ENCODE measurements around the gene C19orf25.

Gene C19orf25

GRCh38 chr19:1435378-1435989, 43.5 kb downstream of the C19orf25 start:
- H3K4me1 Mint-ChIP-seq (ENCODE audit: low read depth) = peaks cover 17% of the 10 kb centered on the region
- H3K27me3 Mint-ChIP-seq = no peaks in the 10 kb centered on the region
- peaks cover 67% of the 10 kb centered on the region for H3K36me3 Mint-ChIP-seq (ENCODE audit: low read depth)
- no peak for DNase-seq
- H3K27ac Mint-ChIP-seq = no peak overlapping the region
- no peaks in the 10 kb centered on the region for H3K9me3 Mint-ChIP-seq
- no peak overlapping the region for H3K4me3 Mint-ChIP-seq

DNA sequence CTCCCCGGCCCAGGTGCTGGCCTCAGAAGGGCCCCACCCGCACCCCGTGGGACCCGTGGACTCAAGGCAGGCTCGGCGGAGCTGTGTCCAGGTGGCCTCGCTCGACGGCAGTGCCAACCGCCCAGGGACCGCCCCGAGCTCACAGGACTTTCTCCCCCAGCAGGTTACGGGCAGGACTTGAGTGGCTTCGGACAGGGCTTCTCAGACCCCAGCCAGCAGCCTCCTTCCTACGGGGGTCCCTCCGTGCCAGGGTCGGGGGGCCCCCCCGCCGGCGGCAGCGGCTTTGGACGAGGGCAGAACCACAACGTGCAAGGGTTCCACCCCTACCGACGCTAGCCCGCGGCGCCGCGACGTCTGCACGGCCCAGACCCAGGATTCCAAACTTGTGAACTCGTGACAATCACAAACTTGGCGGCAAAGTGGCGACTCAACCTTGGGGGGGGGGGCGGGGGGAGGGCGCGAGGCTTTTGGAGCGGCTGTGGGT, 44.4 kb downstream of the C19orf25 start:
- H3K27ac Mint-ChIP-seq = no peak overlapping the region
- H3K4me1 Mint-ChIP-seq (ENCODE audit: low read depth) = peaks cover 8% of the 10 kb centered on the region
- peaks cover 66% of the 10 kb centered on the region for H3K36me3 Mint-ChIP-seq (ENCODE audit: low read depth)
- no peak overlapping the region for H3K4me3 Mint-ChIP-seq
- H3K27me3 Mint-ChIP-seq = no peaks in the 10 kb centered on the region
- H3K9me3 Mint-ChIP-seq = no peaks in the 10 kb centered on the region
- DNase-seq = no peak

DNA sequence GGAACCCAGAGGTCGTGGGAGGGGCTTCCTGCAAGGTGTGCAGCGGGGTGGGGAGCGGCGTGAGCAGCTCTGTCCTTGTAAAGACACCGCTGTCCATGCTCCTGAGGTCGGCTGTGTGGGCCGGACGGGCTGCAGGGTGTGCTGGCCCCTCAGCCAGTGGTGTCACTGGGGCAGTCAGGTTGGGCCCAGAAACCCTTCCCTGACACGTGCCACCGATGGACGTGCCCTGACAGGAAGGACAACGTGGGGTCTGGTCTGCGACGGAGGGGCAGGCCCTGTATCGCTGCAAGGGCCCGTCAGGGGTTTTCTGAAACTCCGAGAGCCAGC, 45.0 kb downstream of the C19orf25 start:
- H3K4me3 Mint-ChIP-seq = no peak overlapping the region
- no peak overlapping the region for H3K27ac Mint-ChIP-seq
- no peaks in the 10 kb centered on the region for H3K9me3 Mint-ChIP-seq
- DNase-seq = no peak
- peaks cover 7% of the 10 kb centered on the region for H3K4me1 Mint-ChIP-seq (ENCODE audit: low read depth)
- peaks cover 63% of the 10 kb centered on the region for H3K36me3 Mint-ChIP-seq (ENCODE audit: low read depth)
- no peaks in the 10 kb centered on the region for H3K27me3 Mint-ChIP-seq

- Mint-ChIP-seq H3K36me3 (ENCODE audit: low read depth) (peaks cover 62% of the 10 kb centered on the region), H3K4me1 (ENCODE audit: low read depth) (peaks cover 7% of the 10 kb centered on the region), H3K27ac (peak overlapping the region; percentile 11), H3K9me3 (no peaks in the 10 kb centered on the region), H3K27me3 (no peaks in the 10 kb centered on the region), H3K4me3 (no peak overlapping the region)
- no peak for DNase-seq
Measured at GRCh38 chr19:1433119-1434039, 45.6 kb downstream of the C19orf25 start.

GRCh38 chr19:1432507-1432887, 46.5 kb downstream of the C19orf25 start:
- DNase-seq = no peak
- H3K4me1 Mint-ChIP-seq (ENCODE audit: low read depth) = peaks cover under 1% of the 10 kb centered on the region
- H3K27ac Mint-ChIP-seq = no peak overlapping the region
- no peaks in the 10 kb centered on the region for H3K27me3 Mint-ChIP-seq
- H3K36me3 Mint-ChIP-seq (ENCODE audit: low read depth) = peaks cover 66% of the 10 kb centered on the region
- no peaks in the 10 kb centered on the region for H3K9me3 Mint-ChIP-seq
- no peak overlapping the region for H3K4me3 Mint-ChIP-seq

DNA sequence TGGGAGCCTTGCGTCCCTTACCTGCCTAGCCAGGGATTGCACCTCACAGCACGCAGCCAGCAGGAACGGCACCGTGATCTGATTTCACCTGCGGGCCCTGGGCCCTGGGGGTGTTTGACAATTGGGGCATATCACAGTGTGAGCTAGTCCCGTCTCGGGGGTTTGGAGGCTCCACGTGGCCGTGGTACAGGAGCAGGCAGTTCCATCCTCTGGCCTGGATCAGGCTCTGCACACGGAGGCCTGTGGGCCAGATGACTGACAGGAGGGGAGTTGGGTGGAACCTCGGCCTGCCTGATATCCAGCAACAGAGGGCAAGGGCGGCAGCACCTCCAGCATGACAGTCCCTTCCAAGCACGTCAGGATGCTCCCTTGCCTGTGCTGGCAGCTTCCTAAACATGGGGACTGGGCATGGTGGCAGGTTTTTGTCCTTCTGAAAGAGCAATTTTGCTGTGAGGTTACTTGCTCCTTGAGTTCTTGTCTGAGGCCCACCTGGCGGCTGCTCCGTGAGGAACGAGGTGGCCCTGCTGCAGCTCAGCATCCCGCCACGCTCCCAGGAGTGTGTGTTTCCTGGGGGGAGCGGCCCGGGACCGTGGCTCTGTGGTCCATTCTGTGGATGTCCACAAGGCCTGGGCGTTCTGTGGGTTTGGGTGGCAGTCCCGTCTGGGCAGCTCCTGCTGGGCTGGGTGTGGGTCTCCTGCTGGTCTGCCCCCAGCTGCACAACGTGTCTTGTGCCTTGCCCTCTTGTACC, 47.1 kb downstream of the C19orf25 start:
- peak overlapping the region; percentile 69 for H3K27ac Mint-ChIP-seq

GRCh38 chr19:1430246-1430645, 48.8 kb downstream of the C19orf25 start:
- H3K27ac Mint-ChIP-seq = no peak overlapping the region
- no peaks in the 10 kb centered on the region for H3K4me1 Mint-ChIP-seq (ENCODE audit: low read depth)
- DNase-seq = no peak
- H3K27me3 Mint-ChIP-seq = no peaks in the 10 kb centered on the region
- H3K9me3 Mint-ChIP-seq = no peaks in the 10 kb centered on the region
- no peak overlapping the region for H3K4me3 Mint-ChIP-seq
- H3K36me3 Mint-ChIP-seq (ENCODE audit: low read depth) = peaks cover 83% of the 10 kb centered on the region

More for the DNA sequence above, 47.1 kb downstream of the C19orf25 start:
- H3K4me1 Mint-ChIP-seq (ENCODE audit: low read depth) = no peaks in the 10 kb centered on the region
- no peak overlapping the region for H3K4me3 Mint-ChIP-seq
- H3K36me3 Mint-ChIP-seq (ENCODE audit: low read depth) = peaks cover 72% of the 10 kb centered on the region
- no peaks in the 10 kb centered on the region for H3K9me3 Mint-ChIP-seq
- no peak for DNase-seq
- H3K27me3 Mint-ChIP-seq = no peaks in the 10 kb centered on the region

DNA sequence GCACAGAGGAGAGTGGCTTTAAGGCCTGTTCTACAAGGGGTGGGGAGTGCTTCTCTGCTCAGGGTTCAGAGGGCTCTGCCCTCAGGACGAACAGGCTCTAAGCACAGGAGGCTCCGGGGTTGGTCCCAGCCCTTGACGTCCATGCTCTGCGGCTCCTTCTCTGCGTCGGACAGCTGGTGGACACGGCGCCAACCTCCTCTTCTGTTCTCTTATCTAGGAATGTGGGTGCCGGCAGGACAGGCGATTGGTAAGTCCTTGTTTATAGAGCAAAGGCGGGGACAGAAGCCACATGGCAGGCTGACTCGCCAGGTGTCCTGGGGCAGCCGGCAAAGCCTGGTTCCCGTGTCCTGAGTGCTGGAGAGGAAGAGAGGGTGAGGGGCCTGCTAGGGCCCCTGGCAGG, 49.3 kb downstream of the C19orf25 start:
- H3K27me3 Mint-ChIP-seq = no peaks in the 10 kb centered on the region
- no peak for DNase-seq
- peaks cover 84% of the 10 kb centered on the region for H3K36me3 Mint-ChIP-seq (ENCODE audit: low read depth)
- peak overlapping the region; percentile 40 for H3K27ac Mint-ChIP-seq
- no peak overlapping the region for H3K4me3 Mint-ChIP-seq
- no peaks in the 10 kb centered on the region for H3K4me1 Mint-ChIP-seq (ENCODE audit: low read depth)
- H3K9me3 Mint-ChIP-seq = no peaks in the 10 kb centered on the region

DNA sequence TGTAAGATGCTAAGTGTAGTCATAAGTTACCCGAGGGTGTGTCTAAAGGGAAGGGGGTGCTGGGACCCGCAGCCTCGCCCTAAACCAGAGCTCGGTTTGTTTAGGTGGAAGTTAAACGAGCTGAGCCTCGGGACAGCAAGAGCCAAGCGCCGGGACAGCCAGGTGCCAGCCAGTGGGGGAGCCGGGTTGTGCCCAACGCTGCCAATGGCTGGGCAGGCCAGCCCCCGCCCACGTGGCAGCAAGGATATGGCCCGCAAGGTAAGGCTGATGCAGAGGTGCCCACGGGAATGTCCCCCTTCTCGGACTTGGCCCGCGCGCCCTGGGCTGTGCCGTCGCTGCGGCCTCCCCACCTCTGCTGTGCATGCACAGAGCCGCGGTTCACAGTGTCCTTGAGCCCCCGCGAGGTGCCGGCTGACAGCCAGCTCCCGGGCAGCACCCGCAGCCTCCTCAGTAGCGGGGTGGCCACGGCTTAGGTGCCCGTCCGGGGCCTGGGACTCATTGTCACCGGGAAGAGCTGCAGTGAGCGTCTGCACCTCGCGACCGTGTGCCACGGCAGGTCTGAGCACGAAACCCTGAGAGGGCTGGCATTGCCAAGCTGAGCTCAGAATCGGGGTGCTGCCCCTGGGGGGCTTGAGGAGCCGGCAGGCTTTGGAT, 50.1 kb downstream of the C19orf25 start:
- Mint-ChIP-seq H3K36me3 (ENCODE audit: low read depth) (peaks cover 85% of the 10 kb centered on the region), H3K27ac (no peak overlapping the region), H3K27me3 (no peaks in the 10 kb centered on the region), H3K4me3 (no peak overlapping the region), H3K9me3 (no peaks in the 10 kb centered on the region), H3K4me1 (ENCODE audit: low read depth) (no peaks in the 10 kb centered on the region)
- no peak for DNase-seq

GRCh38 chr19:1427221-1427920, 51.6 kb downstream of the C19orf25 start:
- H3K27ac Mint-ChIP-seq = no peak overlapping the region
- peaks cover 91% of the 10 kb centered on the region for H3K36me3 Mint-ChIP-seq (ENCODE audit: low read depth)
- H3K4me1 Mint-ChIP-seq (ENCODE audit: low read depth) = no peaks in the 10 kb centered on the region
- H3K27me3 Mint-ChIP-seq = no peaks in the 10 kb centered on the region
- no peaks in the 10 kb centered on the region for H3K9me3 Mint-ChIP-seq
- H3K4me3 Mint-ChIP-seq = no peak overlapping the region
- DNase-seq = no peak

DNA sequence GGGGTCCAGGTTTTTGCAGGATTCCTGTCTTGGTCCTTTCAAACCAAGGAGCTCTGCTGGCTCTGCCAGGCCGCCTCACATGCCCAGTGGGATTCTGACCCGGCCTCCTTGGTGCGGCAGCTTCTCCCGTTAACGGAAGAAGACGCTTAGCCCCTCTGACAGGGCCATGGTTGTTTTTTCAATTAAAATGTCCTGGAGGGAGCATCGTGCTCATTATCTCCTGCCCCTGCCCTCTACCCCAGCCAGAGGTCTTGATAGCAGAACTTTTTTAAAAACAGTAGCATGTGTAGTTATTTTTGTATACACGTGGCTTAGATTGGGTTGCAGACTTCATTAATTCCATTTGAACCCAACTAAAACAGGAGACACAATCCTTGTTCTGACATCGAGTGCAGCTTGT, 52.3 kb downstream of the C19orf25 start:
- Mint-ChIP-seq H3K9me3 (no peaks in the 10 kb centered on the region), H3K36me3 (ENCODE audit: low read depth) (peaks cover 91% of the 10 kb centered on the region), H3K4me1 (ENCODE audit: low read depth) (no peaks in the 10 kb centered on the region), H3K27ac (no peak overlapping the region), H3K27me3 (no peaks in the 10 kb centered on the region), H3K4me3 (no peak overlapping the region)
- no peak for DNase-seq

DNA sequence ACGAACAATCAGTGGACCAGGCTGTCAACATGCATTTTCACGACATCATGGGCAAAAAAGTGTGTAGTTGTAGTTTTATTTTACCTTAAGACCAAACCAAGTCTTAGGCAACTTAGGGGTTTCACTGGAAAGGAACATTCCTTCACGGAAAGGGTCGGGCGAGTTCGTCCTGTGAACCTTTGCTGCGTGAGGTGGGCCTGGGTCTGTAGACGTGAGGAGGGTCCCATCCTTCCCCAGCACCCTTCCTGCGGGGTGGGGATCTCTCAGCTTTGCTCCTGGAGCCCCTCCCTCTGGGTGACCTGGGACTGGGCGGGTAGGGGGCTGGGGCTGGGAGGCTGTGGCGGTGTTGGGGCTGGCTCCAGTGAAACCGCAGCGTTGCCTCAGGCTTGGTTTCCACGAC, 53.1 kb downstream of the C19orf25 start:
- DNase-seq = no peak
- Mint-ChIP-seq H3K4me1 (ENCODE audit: low read depth) (no peaks in the 10 kb centered on the region), H3K4me3 (no peak overlapping the region), H3K27ac (no peak overlapping the region), H3K27me3 (no peaks in the 10 kb centered on the region), H3K9me3 (no peaks in the 10 kb centered on the region), H3K36me3 (ENCODE audit: low read depth) (peaks cover 90% of the 10 kb centered on the region)

GRCh38 chr19:1425102-1425837, 53.7 kb downstream of the C19orf25 start:
- DNase-seq = no peak
- H3K36me3 Mint-ChIP-seq (ENCODE audit: low read depth) = peaks cover 90% of the 10 kb centered on the region
- no peaks in the 10 kb centered on the region for H3K4me1 Mint-ChIP-seq (ENCODE audit: low read depth)
- peak overlapping the region; percentile 41 for H3K27ac Mint-ChIP-seq
- no peak overlapping the region for H3K4me3 Mint-ChIP-seq
- H3K9me3 Mint-ChIP-seq = no peaks in the 10 kb centered on the region
- no peaks in the 10 kb centered on the region for H3K27me3 Mint-ChIP-seq
